Peyer's patch (tissue), 4 donors: ENCODE measurements around the gene NBPF11.
"Not testable (repeated sequence)": the region's sequence is repeated elsewhere in the genome, so short reads cannot be mapped to it uniquely, and the experiment has no call there.

Source experiments
- POLR2A ChIP-seq, 2 donors: fragments of 450-650 bp; IDR thresholded peaks; one replicate each; pipeline ENCODE4 v1.5.1; 2017; ENCODE audit warnings: antibody characterized with exemption in 2 of 2, mild to moderate bottlenecking in 2 of 2, moderate library complexity in 2 of 2
- TF ChIP-seq, protein P1 (sequence below), 6 experiments: fragments of 450-650 bp in 4 of 6; fragments of 200-600 bp in 2 of 6; sonication (generic) in 1 of 6; IDR thresholded peaks; one replicate each; pipeline ENCODE4 v1.5.1; 2017 to 2019; ENCODE audit warnings: antibody characterized with exemption in 6 of 6, mild to moderate bottlenecking in 3 of 6, moderate library complexity in 1 of 6

DNA sequence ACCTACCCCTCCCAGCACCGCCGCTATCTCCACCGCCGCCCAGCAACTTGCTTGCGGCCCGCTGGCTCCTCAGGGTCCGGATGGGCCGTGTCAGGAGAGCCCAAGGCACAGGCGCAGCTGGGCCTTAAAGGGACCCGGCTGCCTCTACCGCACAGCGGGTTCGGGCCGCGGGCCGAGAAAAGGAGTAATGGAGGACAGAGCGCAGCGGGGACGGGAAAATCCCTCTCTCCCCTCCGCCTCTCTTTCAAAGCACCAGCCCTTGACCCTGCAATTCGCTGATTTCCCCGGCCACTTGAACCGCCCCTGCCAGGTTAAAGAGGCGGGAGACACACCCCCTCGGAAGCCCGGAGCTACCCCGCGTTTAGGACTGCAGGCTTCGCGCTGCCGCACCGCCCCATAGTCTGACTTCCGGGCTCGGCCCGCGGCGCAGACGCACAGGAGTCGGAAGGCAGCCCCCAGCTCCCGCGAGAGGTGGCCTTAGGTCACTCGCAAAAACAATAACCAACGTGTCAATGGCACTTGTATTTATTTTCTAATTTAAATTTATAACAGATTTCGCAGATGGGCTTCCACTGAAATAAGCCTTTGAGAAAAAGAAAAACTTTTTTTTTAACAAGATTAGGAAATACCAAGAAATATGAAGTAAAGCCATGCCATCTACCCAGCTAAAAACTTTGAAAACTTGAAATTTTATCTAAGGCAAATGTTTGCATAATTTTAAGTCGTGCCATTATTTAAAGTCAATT lies at the start of gene NBPF11:
- TF ChIP-seq, protein P1, sequence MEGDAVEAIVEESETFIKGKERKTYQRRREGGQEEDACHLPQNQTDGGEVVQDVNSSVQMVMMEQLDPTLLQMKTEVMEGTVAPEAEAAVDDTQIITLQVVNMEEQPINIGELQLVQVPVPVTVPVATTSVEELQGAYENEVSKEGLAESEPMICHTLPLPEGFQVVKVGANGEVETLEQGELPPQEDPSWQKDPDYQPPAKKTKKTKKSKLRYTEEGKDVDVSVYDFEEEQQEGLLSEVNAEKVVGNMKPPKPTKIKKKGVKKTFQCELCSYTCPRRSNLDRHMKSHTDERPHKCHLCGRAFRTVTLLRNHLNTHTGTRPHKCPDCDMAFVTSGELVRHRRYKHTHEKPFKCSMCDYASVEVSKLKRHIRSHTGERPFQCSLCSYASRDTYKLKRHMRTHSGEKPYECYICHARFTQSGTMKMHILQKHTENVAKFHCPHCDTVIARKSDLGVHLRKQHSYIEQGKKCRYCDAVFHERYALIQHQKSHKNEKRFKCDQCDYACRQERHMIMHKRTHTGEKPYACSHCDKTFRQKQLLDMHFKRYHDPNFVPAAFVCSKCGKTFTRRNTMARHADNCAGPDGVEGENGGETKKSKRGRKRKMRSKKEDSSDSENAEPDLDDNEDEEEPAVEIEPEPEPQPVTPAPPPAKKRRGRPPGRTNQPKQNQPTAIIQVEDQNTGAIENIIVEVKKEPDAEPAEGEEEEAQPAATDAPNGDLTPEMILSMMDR (IDR thresholded peaks at IDR 0.05) = not testable (repeated sequence)
- peak; percentile 35 to 39 for TF ChIP-seq POLR2A (IDR thresholded peaks at IDR 0.05)
